ENCODE results near the gene PRRG3. TPM values are rescaled to one million over a fixed set of nuclear protein-coding genes. Genes with fewer than 3 reads are reported as not detected.

The PRRG3 gene
- total and polyA plus RNA-seq, 2 donors (not counting 1 experiment from before 2014, with no cell fraction given) = not detected

DNA sequence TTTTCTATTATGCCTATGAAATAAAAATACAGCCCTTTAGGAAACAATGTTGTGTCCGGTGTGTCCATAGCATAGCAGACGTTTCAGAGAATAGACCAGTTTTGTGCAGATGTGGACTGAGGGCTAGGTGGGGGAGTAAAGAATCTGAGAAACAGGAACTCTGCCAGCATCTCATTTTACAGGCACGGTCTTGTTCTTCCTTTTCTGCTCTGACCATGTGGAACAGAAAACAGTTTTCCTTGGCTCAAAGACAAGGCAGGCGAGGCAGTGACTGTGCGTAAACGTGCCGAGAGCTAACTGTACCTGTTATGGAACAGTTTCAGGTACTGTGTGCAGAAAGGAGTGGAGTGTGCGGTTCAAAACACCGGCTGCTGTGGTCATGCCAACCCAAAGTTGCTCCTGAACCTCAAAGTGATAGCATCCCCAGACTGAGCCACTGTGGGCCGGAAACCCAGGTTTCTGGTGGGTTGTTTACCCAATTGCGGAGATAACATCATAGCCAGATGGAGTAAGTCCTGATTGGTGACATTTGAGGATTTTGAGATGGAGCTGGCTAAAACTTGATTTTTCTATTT is 59.5 kb downstream of the PRRG3 start:
- ATAC-seq (ENCODE audit: low read depth) (no peak), DNase-seq (no peak)
- Mint-ChIP-seq H3K4me3 (no peak overlapping the region), H3K27ac (no peak overlapping the region), H3K4me1 (no peaks in the 10 kb centered on the region), H3K27me3 (no peaks in the 10 kb centered on the region), H3K9me3 (ENCODE audit: insufficient read depth) (no peaks in the 10 kb centered on the region)
- Histone ChIP-seq H3K36me3 (replicated peaks in 1 of 2; ENCODE audit: control extremely low read depth in 1 of 2, control insufficient read depth in 1 of 2, extremely low read depth in 1 of 2, insufficient read depth in 2 of 2, low read length in 1 of 2) (no peaks in the 10 kb centered on the region), H2AFZ (ENCODE audit: insufficient read depth, low read depth, low read length, poor library complexity, severe bottlenecking) (no peak overlapping the region), H3K4me3 (ENCODE audit: control extremely low read depth in 1 of 5, extremely low read depth in 1 of 5, insufficient read depth in 1 of 5, low read depth in 2 of 5, low read length in 4 of 5) (no peak overlapping the region), H3K4me2 (replicated peaks; ENCODE audit: low read depth, low read length, poor library complexity, severe bottlenecking) (no peak overlapping the region), H3K27ac (ENCODE audit: low read length in 2 of 2) (no peak overlapping the region), H3K4me1 (ENCODE audit: control insufficient read depth in 2 of 2, insufficient read depth in 2 of 2, low read length in 2 of 2) (no peaks in the 10 kb centered on the region), H3K9ac (ENCODE audit: low read length) (no peak overlapping the region), H4K20me1 (ENCODE audit: control insufficient read depth, insufficient read depth, low read length, poor library complexity, severe bottlenecking) (no peaks in the 10 kb centered on the region), H3K27me3 (replicated peaks in 1 of 4; ENCODE audit: control extremely low read depth in 1 of 4, control insufficient read depth in 3 of 4, insufficient read depth in 4 of 4, low read length in 3 of 4) (no peaks in the 10 kb centered on the region), H3K9me3 (ENCODE audit: control extremely low read depth in 1 of 3, control insufficient read depth in 2 of 3, insufficient read depth in 1 of 3, low read length in 2 of 3) (no peaks in the 10 kb centered on the region), H3K79me2 (ENCODE audit: control insufficient read depth, insufficient read depth, low read length) (no peaks in the 10 kb centered on the region)
- ChIA-PET CTCF (no interaction called here), POLR2A (no interaction called here)
- no peak for TF ChIP-seq EZH2 (IDR thresholded peaks at IDR 0.05; ENCODE audit: borderline replicate concordance, insufficient read depth, low read depth, low read length, poor library complexity, severe bottlenecking)
- TF ChIP-seq, protein P1, sequence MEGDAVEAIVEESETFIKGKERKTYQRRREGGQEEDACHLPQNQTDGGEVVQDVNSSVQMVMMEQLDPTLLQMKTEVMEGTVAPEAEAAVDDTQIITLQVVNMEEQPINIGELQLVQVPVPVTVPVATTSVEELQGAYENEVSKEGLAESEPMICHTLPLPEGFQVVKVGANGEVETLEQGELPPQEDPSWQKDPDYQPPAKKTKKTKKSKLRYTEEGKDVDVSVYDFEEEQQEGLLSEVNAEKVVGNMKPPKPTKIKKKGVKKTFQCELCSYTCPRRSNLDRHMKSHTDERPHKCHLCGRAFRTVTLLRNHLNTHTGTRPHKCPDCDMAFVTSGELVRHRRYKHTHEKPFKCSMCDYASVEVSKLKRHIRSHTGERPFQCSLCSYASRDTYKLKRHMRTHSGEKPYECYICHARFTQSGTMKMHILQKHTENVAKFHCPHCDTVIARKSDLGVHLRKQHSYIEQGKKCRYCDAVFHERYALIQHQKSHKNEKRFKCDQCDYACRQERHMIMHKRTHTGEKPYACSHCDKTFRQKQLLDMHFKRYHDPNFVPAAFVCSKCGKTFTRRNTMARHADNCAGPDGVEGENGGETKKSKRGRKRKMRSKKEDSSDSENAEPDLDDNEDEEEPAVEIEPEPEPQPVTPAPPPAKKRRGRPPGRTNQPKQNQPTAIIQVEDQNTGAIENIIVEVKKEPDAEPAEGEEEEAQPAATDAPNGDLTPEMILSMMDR (IDR thresholded peaks at IDR 0.05) = no peak
- WGBS (ENCODE audit: insufficient coverage) = no CpG with 5 or more reads among the region's 11 CpGs
- intact Hi-C loops (cut with micrococcal nuclease) = no loop called here

Other genes with a start within 250 kb of the PRRG3 start
- gene PASD1, start 131.8 kb upstream of the PRRG3 start, total RNA-seq = not detected in 2 replicates
- gene PASD1, start 131.8 kb upstream of the PRRG3 start, polyA plus RNA-seq = not detected in 2 replicates
- gene FATE1, start 20.6 kb downstream of the PRRG3 start, total RNA-seq = not detected in 2 replicates
- not detected in 2 replicates for gene FATE1, start 20.6 kb downstream of the PRRG3 start, polyA plus RNA-seq
- not detected in 2 replicates for gene CNGA2, start 39.3 kb downstream of the PRRG3 start, total RNA-seq
- not detected in 2 replicates for gene CNGA2, start 39.3 kb downstream of the PRRG3 start, polyA plus RNA-seq
- not detected in 2 replicates for gene MAGEA4, start 217.4 kb downstream of the PRRG3 start, total RNA-seq
- gene MAGEA4, start 217.4 kb downstream of the PRRG3 start, polyA plus RNA-seq = not detected in 2 replicates

Data from B cell (primary cell).